PFSK-1 (cell line): ENCODE results near the gene FYB2. TPM values are rescaled to one million over a fixed set of nuclear protein-coding genes. Genes with fewer than 3 reads are reported as not detected.

ENCODE experiments used
- FOXP2 ChIP-seq: optimal IDR thresholded peaks from 2 replicates; pipeline ENCODE3; 2011; ENCODE audit warnings: borderline replicate concordance, control low read depth, inconsistent platforms; ENCODE audit not compliant: insufficient read depth; ENCODE audit errors: extremely low read length, extremely low read depth
- POLR2AphosphoS5 ChIP-seq: IDR thresholded peaks from 2 replicates; pipeline ENCODE4 v1.6.1; 2012; ENCODE audit warnings: low read depth, mild to moderate bottlenecking, control low read depth, low read length, moderate library complexity
- SIN3A ChIP-seq: IDR thresholded peaks from 2 replicates; pipeline ENCODE4 v1.6.1; 2012; ENCODE audit warnings: mild to moderate bottlenecking, low read length, moderate library complexity, borderline replicate concordance; ENCODE audit not compliant: insufficient read depth
- TAF1 ChIP-seq: IDR thresholded peaks from 2 replicates; pipeline ENCODE4 v1.6.1; 2012; ENCODE audit warnings: low read length, control low read depth, borderline replicate concordance; ENCODE audit not compliant: insufficient read depth
- polyA plus RNA-seq: library from polyadenylated mRNA; unstranded; fragments of >200 nt; gene quantifications from one replicate; pipeline ENCODE4 v1.2.1, GENCODE V29; 2012; ENCODE audit warnings: low read depth, missing spikeins; ENCODE audit not compliant: insufficient read length
- TF ChIP-seq, protein P1 (sequence below), 2 experiments: IDR thresholded peaks; 2 replicates each; pipeline versions ENCODE4 v1.6.1 to v1.8.0; 2011 to 2012; ENCODE audit warnings: low read depth in 2 of 2, low read length in 2 of 2, control low read depth in 1 of 2, inconsistent platforms in 1 of 2, mild to moderate bottlenecking in 1 of 2, moderate library complexity in 1 of 2; ENCODE audit not compliant: insufficient read depth in 1 of 2

FYB2 gene, protein sequence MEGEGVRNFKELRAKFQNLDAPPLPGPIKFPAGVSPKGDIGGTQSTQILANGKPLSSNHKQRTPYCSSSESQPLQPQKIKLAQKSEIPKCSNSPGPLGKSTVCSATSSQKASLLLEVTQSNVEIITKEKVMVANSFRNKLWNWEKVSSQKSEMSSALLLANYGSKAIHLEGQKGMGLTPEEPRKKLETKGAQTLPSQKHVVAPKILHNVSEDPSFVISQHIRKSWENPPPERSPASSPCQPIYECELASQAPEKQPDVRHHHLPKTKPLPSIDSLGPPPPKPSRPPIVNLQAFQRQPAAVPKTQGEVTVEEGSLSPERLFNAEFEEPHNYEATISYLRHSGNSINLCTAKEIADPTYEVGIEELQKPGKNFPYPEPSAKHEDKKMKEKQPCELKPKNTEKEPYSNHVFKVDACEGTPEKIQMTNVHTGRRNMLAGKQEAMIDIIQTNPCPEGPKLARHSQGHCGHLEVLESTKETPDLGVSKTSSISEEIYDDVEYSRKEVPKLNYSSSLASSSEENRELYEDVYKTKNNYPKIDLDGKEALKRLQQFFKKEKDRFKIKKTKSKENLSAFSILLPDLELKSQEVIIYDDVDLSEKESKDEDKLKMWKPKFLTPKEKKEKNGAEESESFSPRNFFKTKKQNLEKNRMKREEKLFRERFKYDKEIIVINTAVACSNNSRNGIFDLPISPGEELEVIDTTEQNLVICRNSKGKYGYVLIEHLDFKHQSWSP
- polyA plus RNA-seq: not detected

DNA sequence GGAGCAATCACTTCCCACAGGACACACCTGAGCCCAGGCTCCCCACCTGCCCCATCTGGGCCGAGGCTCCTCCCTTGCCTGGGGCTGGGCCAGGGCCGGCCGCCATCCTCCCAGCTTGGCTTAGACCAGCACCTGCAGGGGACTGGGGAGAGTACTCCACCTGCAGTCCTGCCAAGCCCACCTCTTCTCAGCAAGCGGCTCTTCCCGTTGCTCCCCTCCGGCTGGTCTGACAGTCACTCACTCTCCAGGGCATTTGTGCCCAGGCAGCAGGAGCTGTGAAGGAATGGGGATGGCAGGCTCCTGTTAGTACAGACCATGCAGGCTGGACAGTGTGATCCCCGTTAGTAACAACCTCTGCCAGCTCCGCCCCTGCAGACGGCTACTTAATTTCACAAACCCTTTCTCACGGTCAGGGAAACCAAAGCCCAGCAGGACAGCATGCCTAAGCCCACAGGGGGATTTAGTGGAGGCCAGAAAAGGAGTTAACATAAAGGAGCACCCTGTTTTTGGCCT lies at the start of gene FYB2:
Gene FYB2 (minus strand): TSS at position 18 of the 513 bp plus-strand sequence. CDS start 114 bp downstream, outside the sequence.
- TF ChIP-seq, protein P1, sequence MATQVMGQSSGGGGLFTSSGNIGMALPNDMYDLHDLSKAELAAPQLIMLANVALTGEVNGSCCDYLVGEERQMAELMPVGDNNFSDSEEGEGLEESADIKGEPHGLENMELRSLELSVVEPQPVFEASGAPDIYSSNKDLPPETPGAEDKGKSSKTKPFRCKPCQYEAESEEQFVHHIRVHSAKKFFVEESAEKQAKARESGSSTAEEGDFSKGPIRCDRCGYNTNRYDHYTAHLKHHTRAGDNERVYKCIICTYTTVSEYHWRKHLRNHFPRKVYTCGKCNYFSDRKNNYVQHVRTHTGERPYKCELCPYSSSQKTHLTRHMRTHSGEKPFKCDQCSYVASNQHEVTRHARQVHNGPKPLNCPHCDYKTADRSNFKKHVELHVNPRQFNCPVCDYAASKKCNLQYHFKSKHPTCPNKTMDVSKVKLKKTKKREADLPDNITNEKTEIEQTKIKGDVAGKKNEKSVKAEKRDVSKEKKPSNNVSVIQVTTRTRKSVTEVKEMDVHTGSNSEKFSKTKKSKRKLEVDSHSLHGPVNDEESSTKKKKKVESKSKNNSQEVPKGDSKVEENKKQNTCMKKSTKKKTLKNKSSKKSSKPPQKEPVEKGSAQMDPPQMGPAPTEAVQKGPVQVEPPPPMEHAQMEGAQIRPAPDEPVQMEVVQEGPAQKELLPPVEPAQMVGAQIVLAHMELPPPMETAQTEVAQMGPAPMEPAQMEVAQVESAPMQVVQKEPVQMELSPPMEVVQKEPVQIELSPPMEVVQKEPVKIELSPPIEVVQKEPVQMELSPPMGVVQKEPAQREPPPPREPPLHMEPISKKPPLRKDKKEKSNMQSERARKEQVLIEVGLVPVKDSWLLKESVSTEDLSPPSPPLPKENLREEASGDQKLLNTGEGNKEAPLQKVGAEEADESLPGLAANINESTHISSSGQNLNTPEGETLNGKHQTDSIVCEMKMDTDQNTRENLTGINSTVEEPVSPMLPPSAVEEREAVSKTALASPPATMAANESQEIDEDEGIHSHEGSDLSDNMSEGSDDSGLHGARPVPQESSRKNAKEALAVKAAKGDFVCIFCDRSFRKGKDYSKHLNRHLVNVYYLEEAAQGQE (IDR thresholded peaks at IDR 0.05; ENCODE audit: insufficient read depth in 1 of 2, low read depth in 2 of 2, low read length in 2 of 2): no peak
- TF ChIP-seq SIN3A: no peak
- no peak for TF ChIP-seq FOXP2

DNA sequence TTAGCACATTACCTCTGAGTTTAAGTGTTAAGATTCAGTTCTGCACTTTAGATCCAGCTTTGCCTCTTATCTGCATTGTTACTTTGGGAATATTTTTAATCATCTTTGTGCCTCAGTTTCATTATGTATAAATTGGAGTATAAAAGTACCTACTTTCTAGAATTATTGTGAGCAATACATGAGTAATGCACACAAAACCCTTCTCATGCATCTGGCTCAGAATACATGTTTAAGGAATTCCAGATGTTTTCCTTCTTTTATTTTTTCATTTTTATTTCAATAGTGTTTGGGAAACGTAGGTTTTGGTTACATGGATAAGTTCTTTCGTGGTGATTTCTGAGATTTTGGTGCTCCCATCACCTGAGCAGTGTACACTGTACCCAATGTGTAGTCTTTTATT lies 49.6 kb upstream of the FYB2 start:
- TF ChIP-seq TAF1: no peak
- TF ChIP-seq FOXP2: no peak
- TF ChIP-seq, protein P1 (IDR thresholded peaks at IDR 0.05; ENCODE audit: insufficient read depth in 1 of 2, low read depth in 2 of 2, low read length in 2 of 2): no peak
- no peak for TF ChIP-seq SIN3A
- TF ChIP-seq POLR2AphosphoS5: no peak

DNA sequence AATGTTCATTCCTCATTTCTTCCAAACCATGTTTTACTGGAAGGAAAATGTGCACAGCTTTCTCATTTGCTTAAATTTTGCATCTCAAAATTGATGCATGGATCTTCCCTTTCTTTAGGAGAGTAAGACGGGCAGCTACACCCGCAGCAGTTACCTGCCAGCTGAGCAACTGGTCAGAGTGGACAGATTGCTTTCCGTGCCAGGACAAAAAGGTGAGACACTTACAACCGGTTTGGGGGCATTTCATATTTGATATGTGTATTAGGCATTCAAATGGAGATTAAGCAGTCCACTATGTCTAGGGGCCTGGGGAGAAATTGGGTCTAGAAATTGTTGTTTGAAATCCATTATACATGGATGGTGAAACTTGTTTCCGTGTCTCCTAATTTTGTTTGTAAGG lies 48.3 kb upstream of the FYB2 start:
- TF ChIP-seq SIN3A: no peak
- no peak for TF ChIP-seq POLR2AphosphoS5
- no peak for TF ChIP-seq FOXP2
- TF ChIP-seq, protein P1 (IDR thresholded peaks at IDR 0.05; ENCODE audit: insufficient read depth in 1 of 2, low read depth in 2 of 2, low read length in 2 of 2): no peak
- TF ChIP-seq TAF1: no peak

DNA sequence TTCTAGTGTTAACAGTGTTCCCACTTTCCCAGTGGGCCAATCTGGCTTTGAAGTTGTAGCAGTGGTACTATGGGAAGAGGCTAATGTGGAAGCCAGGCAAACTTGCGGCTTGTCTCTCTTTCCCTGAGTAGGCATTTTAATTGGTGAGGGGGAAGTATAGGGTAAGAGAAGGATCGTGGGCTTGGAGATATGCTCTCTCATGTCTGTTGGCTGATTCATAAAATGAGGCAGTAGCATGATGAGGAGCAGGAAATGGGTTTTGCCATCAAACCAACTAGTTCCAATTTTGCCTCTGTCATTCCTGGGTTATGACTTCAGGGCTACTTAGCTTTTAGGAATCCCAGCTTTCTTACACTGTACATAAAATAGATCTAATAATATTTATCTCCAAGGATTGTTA lies 47.5 kb upstream of the FYB2 start:
- TF ChIP-seq TAF1 (no peak), POLR2AphosphoS5 (no peak)
- TF ChIP-seq, protein P1 (IDR thresholded peaks at IDR 0.05; ENCODE audit: insufficient read depth in 1 of 2, low read depth in 2 of 2, low read length in 2 of 2): no peak
